Measurements from ENCODE around the gene UBE2Q2. TPM values are rescaled to one million over a fixed set of nuclear protein-coding genes. Genes with fewer than 3 reads are reported as not detected.

The UBE2Q2 gene
- polyA plus RNA-seq, 3 donors: 10.2 to 44.0 (median 16.9) TPM

GRCh38 chr15:75947092-75947491 is 103.8 kb downstream of the UBE2Q2 start:
- H3K27ac ChIP-seq (ENCODE audit: low read depth, low read length): no peak overlapping the region
- 63 to 68% (median 65%) methylated on average over 1 of the region's 1 CpG for WGBS, 3 donors

DNA sequence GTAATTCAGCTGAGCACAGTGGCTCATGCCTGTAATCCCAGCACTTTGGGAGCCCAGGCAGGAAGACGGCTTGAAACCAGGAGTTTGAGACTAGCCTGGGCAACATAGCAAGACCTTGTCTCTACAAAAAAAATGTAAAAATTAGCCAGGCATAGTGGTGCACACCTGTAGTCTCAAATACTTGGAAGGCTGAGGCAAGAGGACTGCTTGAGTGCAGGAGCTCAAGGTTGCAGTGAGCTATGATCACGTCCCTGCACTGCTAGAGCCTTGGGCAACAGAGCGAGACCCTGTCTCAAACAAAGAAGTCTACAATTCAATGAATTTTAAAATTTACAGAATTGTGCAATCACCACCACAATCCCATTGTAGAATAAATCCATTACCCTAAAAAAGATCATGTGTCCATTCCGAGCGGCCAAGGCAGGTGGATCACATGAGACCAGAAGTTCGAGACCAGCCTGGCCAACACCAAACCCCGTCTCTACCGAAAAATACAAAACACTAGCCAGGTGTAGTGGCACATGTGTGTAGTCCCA is 105.6 kb downstream of the UBE2Q2 start:
- H3K27ac ChIP-seq (ENCODE audit: low read depth, low read length): no peak overlapping the region
- 80 to 84% (median 81%) methylated on average over 8 of the region's 8 CpGs for WGBS, 3 donors

Other genes starting within 250 kb of the UBE2Q2 start
- gene SNUPN, start 217.7 kb upstream of the UBE2Q2 start, polyA plus RNA-seq: 10 to 100 TPM; 10.0 to 35.7 (median 21.2) TPM
- 10 to 100 TPM; 45.6 to 60.4 (median 58.8) TPM for gene IMP3, start 203.2 kb upstream of the UBE2Q2 start, polyA plus RNA-seq
- 10 to 100 TPM; 14.1 to 18.3 (median 17.4) TPM for gene SNX33, start 195.5 kb upstream of the UBE2Q2 start, polyA plus RNA-seq
- gene CSPG4, start 130.6 kb upstream of the UBE2Q2 start, polyA plus RNA-seq: 10 to 100 TPM in 2 of 3 donors, 1 to 10 TPM in 1; 7.4 to 82.9 (median 25.3) TPM
- 10 to 100 TPM; 11.6 to 13.4 (median 12.4) TPM for gene FBXO22, start 60.4 kb downstream of the UBE2Q2 start, polyA plus RNA-seq
- gene NRG4, start 169.0 kb downstream of the UBE2Q2 start, polyA plus RNA-seq: 10 to 100 TPM in 1 of 3 donors, under 1 TPM in 2; 0.64 to 27.5 (median 0.79) TPM
- gene TMEM266, start 216.5 kb downstream of the UBE2Q2 start, polyA plus RNA-seq: 1 to 10 TPM in 1 of 3 donors, under 1 TPM in 1, not detected in 1; 0.04 to 3.7 TPM